GM12874 (cell line): ENCODE results near the gene DGKI.

Experiments
- TF ChIP-seq, protein P1 (sequence below): IDR thresholded peaks from 2 replicates; pipeline ENCODE4 v1.5.1; 2011; ENCODE audit warnings: low read depth, mild to moderate bottlenecking, control low read depth, low read length, moderate library complexity; ENCODE audit not compliant: insufficient read depth

The DGKI gene

DNA sequence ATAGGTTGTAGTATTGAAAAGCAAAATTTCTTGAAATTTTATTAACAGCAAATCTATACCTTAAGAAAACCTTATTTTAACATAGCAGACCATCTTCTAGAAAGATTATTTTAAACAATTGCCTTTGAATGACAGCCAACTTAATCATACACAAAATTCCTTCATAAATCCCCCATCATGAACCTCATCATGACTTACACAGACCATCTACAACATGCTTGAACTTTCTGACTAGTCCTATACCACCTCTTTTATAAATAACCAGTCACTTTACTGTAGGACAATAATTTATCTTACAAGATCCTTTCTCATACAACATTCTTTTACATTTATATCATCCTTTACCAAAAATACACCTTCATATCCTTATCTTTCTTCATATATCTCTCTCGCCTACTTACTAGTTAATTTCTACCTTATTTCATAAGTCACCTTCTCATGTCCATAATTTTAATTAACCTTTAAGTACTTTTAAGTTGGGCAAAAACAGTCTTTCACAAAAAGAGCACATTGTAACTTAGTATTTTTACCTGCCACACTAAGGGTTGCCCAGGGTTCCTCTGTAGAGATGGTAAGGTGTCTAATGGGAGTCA, 486.6 kb downstream of the DGKI start:
- TF ChIP-seq, protein P1, sequence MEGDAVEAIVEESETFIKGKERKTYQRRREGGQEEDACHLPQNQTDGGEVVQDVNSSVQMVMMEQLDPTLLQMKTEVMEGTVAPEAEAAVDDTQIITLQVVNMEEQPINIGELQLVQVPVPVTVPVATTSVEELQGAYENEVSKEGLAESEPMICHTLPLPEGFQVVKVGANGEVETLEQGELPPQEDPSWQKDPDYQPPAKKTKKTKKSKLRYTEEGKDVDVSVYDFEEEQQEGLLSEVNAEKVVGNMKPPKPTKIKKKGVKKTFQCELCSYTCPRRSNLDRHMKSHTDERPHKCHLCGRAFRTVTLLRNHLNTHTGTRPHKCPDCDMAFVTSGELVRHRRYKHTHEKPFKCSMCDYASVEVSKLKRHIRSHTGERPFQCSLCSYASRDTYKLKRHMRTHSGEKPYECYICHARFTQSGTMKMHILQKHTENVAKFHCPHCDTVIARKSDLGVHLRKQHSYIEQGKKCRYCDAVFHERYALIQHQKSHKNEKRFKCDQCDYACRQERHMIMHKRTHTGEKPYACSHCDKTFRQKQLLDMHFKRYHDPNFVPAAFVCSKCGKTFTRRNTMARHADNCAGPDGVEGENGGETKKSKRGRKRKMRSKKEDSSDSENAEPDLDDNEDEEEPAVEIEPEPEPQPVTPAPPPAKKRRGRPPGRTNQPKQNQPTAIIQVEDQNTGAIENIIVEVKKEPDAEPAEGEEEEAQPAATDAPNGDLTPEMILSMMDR = no peak

DNA sequence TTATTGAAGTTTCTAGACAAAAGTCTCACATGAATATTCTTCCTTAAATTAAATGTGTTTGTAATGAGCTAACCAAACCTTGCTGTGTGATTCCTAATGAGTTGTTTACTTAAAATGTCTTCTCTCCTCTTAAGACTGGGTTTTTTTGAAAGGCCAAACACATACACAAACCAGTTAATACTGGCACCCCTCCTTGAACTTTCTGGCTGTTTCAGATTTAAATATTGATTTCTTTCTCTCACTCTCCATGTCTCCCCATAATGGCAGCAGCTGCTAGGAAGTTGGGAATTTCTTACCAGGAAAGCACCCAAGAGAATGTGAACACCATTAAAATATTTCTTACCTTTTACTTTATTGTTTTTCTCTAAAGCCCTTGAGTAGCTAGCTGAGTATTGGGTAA, 491.8 kb downstream of the DGKI start:
- TF ChIP-seq, protein P1 = no peak

DNA sequence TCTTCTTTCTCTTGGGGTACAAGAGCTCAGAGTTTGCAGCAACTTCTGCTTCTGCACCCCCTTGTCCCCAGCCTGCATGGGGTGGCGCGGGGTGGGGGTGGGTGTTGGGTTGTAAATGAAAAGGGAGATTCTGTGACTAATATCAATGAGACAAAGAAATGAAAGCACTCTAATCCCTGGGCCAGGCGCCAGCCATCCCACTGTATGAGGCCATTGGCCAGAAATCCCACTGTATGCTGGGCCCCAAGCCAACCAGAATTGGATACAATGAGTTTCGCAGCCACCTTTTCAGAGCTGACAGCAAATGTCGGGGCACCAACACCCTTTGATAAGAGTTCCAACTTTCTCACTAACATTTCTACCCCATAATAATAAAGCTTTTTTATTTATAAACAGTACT, 492.4 kb downstream of the DGKI start:
- TF ChIP-seq, protein P1 = no peak

DNA sequence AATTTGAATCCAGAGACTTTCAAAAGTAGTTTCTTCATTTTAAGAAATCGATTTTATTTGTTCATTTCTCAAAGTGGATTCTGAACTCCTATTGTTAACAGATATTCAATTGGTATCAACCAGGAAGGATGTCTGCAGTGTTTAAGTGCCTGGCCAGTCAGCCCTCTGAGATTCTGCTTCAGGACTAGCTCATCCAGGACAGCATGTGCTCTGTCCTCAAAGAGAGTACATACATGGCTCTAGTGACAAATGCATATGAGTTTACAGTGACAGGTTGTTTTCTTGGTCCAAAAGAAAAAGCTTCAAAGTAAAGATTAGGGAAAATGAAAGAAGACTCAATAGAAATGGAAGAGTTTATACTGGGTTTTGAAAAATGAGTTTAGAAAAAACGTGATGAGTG, 494.8 kb downstream of the DGKI start:
- TF ChIP-seq, protein P1 = no peak

DNA sequence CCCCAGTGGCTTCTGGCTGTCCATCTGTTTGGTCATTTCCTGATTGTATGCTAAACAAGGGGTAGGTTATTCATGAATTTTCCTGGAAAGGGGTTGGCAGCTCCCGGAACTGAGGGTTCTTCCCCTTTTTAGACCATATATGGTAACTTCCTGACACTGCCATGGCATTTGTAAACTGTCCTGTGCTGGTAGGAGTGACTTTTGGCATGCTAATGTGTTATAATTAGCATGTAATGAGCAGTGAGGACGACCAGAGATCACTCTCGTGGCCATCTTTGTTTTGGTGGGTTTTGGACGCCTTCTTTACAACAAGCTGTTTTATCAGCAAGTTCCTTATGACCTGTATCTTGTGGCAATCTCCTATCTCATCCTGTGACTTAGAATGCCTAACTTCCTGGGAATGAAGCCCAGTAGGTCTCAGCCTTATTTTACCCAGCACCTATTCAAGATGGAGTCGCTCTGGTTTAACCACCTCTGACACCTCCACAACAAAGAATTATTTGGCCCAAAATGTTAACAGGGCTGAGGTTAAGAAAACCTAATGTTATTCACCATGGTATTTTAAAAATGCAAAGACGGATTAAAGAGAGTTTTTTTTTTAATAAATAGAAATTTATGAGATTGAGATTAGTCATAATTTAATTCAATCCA, 500.9 kb downstream of the DGKI start:
- TF ChIP-seq, protein P1 = no peak

DNA sequence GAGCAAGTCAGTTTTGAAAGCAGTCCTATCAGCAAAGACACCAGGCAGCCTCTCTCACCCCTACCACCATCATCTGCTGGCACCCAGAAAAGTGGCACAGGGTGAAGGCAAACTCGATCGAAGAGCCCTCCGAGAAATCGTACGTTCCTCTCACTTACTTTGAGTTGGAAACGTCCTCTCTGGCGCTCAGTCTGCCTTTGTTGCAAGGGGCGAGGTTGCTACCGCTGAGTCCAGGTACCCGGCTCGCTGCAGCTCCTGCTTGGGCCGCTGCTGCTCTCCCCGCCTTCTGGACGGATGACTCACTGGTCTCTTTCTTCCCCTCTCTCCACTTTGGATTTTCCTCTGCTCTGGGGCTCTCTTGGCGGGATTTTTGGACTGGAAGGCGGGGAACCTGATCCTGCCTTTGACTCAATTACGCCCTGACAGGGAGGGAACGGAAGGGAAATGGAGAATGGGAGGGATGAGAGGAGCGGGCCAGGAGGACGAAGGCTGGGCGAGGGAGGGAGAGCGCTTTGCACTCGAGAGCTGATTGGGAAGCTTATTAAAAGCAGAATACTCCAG, 503.4 kb downstream of the DGKI start, which contains the start of gene PTN:
TSS of gene PTN (minus strand) at position 453 of the 561 bp plus-strand sequence. CDS start 88,760 bp downstream, outside the sequence.
- TF ChIP-seq, protein P1 = no peak

DNA sequence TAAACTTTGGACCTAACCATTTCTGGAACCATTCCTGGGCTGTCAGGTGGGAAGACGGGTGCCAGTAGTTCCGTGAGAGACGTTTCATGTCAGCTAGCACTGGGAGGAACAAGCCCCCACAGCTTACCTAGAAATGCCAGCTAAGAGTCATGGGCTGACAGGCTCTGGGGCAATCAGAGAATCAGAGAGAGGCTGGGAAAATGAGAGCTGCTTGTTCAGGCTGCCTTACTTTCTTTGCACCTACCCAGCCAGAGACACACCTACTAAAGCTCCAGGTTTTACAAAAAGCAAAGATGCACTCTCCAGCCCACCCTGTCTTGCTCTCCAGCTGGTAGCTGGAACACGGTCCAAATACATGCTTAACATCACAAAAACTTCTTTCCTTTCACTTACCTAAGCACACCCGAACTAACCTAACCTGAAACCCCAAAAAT, 503.9 kb downstream of the DGKI start:
- TF ChIP-seq, protein P1 = no peak
